ENCODE data around the gene RIN1. TPM values are rescaled to one million over a fixed set of nuclear protein-coding genes. Genes with fewer than 3 reads are reported as not detected.

Gene RIN1
- total RNA-seq, 1 donor from 2014 or later = 0.56 TPM

DNA sequence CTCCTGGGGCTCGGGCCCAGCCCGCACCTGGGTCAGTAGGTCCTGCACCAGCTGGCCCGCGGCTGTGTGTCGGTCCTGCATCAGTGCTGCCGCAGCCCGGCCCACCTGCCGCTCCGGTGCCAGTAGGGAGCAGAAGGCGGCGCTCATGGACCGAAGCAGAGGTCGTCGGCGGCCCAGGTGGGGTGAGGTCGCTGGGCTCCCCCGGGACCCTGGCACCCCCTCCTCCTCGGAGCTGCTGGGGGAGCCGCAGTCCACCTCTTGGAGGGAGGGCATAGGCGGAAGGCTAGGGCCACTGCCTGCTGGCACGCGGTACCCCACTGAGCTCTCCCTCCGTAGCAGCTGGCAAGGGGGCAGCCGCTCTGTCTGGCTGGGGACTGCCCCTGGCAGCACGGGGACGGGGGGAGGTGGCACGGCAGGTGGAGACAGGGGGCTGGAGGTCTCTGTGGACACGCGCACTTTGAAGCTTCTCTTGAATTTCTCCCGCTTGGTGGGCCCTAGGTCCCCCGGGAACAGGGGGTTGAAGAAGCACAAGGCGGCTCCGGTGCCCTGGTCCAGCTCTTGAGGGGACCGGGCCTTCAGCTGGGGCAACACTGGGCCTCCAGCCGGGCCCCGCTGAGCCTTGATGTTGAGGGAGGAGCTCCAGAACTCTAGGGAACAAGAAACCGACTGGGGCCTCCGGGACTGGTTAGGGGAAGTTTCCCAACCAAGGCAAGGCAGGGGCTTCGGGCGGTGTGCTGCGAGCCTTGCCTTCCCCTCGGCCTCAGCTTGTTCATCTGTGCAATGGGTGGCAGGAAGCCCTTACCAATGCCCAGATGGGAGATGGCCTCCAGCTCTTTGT lies 1.4 kb downstream of the RIN1 start:
- peaks cover 5% of the 10 kb centered on the region for H4K20me1 ChIP-seq (ENCODE audit: low read depth)
- no peak overlapping the region for H3K27ac ChIP-seq
- Mint-ChIP-seq H3K36me3 (no peaks in the 10 kb centered on the region), H3K4me1 (peaks cover 27% of the 10 kb centered on the region), H3K9me3 (no peaks in the 10 kb centered on the region), H3K4me3 (peak overlapping the region; percentile 81), H3K27ac (no peak overlapping the region), H3K27me3 (ENCODE audit: insufficient read depth, low read depth) (peaks cover 3% of the 10 kb centered on the region)
- H3K27me3 ChIP-seq = peaks cover 5% of the 10 kb centered on the region
- peaks cover 12% of the 10 kb centered on the region for H3F3A ChIP-seq (ENCODE audit: low read depth)
- H3K9me3 ChIP-seq (ENCODE audit: low read depth) = no peaks in the 10 kb centered on the region
- no peak overlapping the region for H2AFZ ChIP-seq (replicated peaks)
- peaks cover 11% of the 10 kb centered on the region for H3K4me1 ChIP-seq
- no peak overlapping the region for H3K9ac ChIP-seq
- no peaks in the 10 kb centered on the region for H3K36me3 ChIP-seq
- H3K79me2 ChIP-seq (ENCODE audit: low read depth) = no peaks in the 10 kb centered on the region
- peak overlapping the region; percentile 85 for H3K4me2 ChIP-seq
- H3K4me3 ChIP-seq = no peak overlapping the region
- TF ChIP-seq EZH2 (IDR thresholded peaks at IDR 0.05) (no peak), EZH2phosphoT487 (IDR thresholded peaks at IDR 0.05) (no peak)
- TF ChIP-seq, protein P1, sequence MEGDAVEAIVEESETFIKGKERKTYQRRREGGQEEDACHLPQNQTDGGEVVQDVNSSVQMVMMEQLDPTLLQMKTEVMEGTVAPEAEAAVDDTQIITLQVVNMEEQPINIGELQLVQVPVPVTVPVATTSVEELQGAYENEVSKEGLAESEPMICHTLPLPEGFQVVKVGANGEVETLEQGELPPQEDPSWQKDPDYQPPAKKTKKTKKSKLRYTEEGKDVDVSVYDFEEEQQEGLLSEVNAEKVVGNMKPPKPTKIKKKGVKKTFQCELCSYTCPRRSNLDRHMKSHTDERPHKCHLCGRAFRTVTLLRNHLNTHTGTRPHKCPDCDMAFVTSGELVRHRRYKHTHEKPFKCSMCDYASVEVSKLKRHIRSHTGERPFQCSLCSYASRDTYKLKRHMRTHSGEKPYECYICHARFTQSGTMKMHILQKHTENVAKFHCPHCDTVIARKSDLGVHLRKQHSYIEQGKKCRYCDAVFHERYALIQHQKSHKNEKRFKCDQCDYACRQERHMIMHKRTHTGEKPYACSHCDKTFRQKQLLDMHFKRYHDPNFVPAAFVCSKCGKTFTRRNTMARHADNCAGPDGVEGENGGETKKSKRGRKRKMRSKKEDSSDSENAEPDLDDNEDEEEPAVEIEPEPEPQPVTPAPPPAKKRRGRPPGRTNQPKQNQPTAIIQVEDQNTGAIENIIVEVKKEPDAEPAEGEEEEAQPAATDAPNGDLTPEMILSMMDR (IDR thresholded peaks at IDR 0.05) = no peak
- no peak for DNase-seq (ENCODE audit: low spot score)

DNA sequence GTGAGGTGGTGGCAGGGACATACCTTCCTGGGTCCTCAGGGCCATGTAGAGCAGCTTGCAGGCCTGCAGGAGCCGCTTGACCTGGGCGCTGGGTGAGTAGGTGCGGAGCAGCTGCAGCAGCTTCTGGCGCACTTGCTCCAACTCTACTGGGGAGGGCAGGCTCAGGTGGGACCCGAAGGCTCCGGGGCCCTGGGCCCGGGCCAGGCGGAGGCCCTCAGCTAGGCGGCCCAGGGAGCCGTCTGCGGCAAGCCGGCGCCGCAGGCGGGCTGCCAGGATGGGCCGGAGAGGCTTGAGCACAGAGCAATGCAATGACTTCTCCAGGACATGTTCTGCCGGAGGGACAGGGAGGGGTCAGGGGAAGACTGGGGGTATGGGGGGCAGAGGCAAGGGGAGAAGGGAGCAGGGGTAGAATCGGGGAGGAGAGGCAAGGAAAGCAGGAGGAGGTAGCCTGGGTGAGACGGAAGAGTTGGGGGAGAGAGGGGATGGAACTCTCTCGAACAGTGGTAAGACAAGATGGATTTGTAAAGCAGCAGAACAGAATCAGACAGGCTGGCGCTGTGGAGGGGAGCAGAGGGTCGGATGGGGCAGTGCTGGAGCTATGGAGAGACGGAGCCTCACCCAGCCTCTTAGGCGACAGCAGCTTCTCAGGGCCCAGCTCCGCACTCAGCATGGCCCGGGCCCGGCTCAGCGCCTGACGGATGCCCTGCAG lies 2.2 kb downstream of the RIN1 start:
- H3K4me2 ChIP-seq = no peak overlapping the region
- DNase-seq (ENCODE audit: low spot score) = no peak
- peaks cover 12% of the 10 kb centered on the region for H3F3A ChIP-seq (ENCODE audit: low read depth)
- H4K20me1 ChIP-seq (ENCODE audit: low read depth) = peaks cover 5% of the 10 kb centered on the region
- H3K27me3 ChIP-seq = peaks cover 5% of the 10 kb centered on the region
- no peaks in the 10 kb centered on the region for H3K79me2 ChIP-seq (ENCODE audit: low read depth)
- Mint-ChIP-seq H3K36me3 (no peaks in the 10 kb centered on the region), H3K4me3 (peak overlapping the region; percentile 53), H3K9me3 (no peaks in the 10 kb centered on the region), H3K27me3 (ENCODE audit: insufficient read depth, low read depth) (peaks cover 3% of the 10 kb centered on the region), H3K4me1 (peaks cover 27% of the 10 kb centered on the region), H3K27ac (no peak overlapping the region)
- TF ChIP-seq, protein P1 (IDR thresholded peaks at IDR 0.05) = no peak
- no peak for TF ChIP-seq EZH2 (IDR thresholded peaks at IDR 0.05)
- no peak for TF ChIP-seq EZH2phosphoT487 (IDR thresholded peaks at IDR 0.05)
- no peak overlapping the region for H3K9ac ChIP-seq
- no peak overlapping the region for H3K27ac ChIP-seq
- no peak overlapping the region for H3K4me3 ChIP-seq
- H3K4me1 ChIP-seq = peaks cover 11% of the 10 kb centered on the region
- no peaks in the 10 kb centered on the region for H3K9me3 ChIP-seq (ENCODE audit: low read depth)
- no peak overlapping the region for H2AFZ ChIP-seq (replicated peaks)
- no peaks in the 10 kb centered on the region for H3K36me3 ChIP-seq

DNA sequence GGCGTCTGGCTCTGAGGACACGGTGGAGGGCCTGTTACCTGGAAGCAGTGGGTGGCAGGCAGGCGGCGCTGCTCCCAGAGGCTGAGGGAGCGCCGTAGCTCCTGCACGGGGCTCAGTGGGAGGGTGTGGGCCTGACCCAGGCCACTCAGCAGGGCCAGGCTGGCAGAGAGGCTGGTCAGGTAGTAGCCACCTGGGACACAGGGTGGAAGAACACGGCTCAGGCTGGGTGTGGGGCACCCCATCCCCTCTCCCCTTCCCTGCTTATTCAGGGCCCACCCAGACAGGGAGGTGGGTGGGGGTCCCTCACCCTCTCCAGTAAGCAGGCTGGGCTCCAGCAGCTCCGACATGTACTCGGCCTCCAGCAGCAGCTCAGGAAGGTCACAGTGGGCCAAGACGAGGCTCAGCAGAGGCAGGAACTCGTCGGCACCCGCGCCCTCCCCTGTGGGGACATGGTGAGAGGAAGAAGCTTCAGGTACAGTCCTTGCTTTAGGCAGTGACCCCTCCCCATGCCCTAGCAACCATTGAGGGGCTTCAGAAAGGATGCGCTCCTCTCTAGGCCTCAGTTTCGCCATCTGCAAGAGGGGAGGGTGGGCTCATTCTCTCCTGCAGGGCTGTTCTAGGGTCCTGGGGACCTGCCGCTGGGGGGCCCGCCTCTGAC lies 2.9 kb downstream of the RIN1 start:
- DNase-seq (ENCODE audit: low spot score) = no peak
- no peak overlapping the region for H3K27ac Mint-ChIP-seq
- H3K79me2 ChIP-seq (ENCODE audit: low read depth) = no peaks in the 10 kb centered on the region
- H3K27me3 Mint-ChIP-seq (ENCODE audit: insufficient read depth, low read depth) = peaks cover 3% of the 10 kb centered on the region
- H3K27me3 ChIP-seq = peaks cover 8% of the 10 kb centered on the region
- H2AFZ ChIP-seq (replicated peaks) = no peak overlapping the region
- H3K27ac ChIP-seq = no peak overlapping the region
- H3K9ac ChIP-seq = no peak overlapping the region
- H3K4me2 ChIP-seq = no peak overlapping the region
- H3K9me3 ChIP-seq (ENCODE audit: low read depth) = no peaks in the 10 kb centered on the region
- H3K36me3 Mint-ChIP-seq = no peaks in the 10 kb centered on the region
- no peaks in the 10 kb centered on the region for H3K9me3 Mint-ChIP-seq
- peaks cover 5% of the 10 kb centered on the region for H4K20me1 ChIP-seq (ENCODE audit: low read depth)
- TF ChIP-seq EZH2 (IDR thresholded peaks at IDR 0.05) (no peak), EZH2phosphoT487 (IDR thresholded peaks at IDR 0.05) (no peak)
- TF ChIP-seq, protein P1 (IDR thresholded peaks at IDR 0.05) = no peak
- H3K36me3 ChIP-seq = no peaks in the 10 kb centered on the region
- peaks cover 12% of the 10 kb centered on the region for H3F3A ChIP-seq (ENCODE audit: low read depth)
- H3K4me1 Mint-ChIP-seq = peaks cover 31% of the 10 kb centered on the region
- H3K4me1 ChIP-seq = peaks cover 15% of the 10 kb centered on the region
- no peak overlapping the region for H3K4me3 ChIP-seq
- H3K4me3 Mint-ChIP-seq = no peak overlapping the region
